DMS79 (cell line): ENCODE results near the gene TOMM70.

ENCODE experiments used
- DNase-seq: peaks from one replicate; lab custom pipeline; 2025; lab: John Stamatoyannopoulos, UW

Gene TOMM70

DNA sequence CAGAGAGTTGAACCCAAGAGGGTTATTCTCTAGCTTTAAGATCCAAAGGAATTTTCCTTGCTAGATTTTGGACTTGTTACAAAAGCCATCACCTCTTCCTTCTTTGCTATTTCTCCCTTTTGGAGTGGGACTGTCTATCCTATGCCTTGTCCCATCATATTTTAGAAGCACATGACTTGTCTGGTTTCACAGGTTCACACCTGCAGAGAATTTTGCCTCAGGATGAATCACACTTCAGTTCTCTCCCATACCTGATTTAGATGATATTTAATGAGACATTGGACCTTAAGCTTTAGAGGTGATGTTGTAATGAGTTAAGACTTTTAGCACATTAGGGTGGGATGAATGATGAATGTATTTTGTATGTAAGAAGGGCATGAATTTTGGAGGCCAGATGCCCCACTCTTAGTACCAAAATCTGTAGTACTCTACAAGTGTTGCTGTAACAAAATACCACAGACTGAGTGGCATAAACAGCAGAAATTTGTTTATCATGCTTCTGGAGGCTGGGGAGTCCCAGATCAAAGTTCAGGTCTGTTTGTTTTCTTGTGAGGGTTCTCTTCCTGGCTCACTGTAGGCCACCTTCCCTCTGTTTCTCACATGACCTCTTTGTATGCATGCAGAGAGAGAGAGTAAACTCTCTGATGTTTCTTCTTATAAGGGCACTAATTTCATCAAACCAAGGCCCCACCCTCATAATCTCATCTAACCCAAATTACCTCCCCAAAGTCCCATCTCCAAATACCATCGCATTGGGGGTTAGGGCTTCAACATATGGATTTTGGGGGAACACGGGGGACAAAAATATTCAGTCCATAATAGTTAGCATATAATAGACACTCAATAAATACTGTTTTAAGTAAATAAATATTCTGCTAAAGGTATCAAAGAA lies 10.4 kb upstream of the TOMM70 start:
- no peak for DNase-seq

DNA sequence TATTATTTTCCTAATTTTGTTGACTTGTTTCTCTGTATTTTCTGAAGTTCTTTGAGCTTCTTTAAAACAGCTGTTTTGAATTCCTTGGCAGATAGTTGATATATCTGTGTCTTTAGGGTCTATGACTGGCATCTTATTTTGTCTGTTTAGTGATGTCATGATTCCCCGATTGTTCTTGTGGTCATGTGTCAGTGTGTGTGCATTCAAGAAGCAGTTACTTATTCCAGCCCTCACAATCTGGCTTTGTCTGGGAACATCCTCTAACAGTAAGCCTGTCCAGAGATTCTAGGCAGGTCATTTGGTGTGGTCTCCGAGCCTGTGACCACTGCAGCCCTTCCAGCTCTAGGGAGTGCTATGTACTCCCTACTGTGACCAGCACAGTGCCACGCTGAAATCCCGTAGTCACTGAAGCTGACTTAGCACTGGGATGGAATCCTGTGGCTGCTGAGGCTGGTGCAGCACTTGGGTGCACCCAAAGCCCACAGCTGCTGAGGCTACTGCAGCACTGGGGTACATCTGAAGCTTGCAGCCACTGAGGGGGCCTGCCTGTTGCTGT lies 7.2 kb upstream of the TOMM70 start:
- no peak for DNase-seq

DNA sequence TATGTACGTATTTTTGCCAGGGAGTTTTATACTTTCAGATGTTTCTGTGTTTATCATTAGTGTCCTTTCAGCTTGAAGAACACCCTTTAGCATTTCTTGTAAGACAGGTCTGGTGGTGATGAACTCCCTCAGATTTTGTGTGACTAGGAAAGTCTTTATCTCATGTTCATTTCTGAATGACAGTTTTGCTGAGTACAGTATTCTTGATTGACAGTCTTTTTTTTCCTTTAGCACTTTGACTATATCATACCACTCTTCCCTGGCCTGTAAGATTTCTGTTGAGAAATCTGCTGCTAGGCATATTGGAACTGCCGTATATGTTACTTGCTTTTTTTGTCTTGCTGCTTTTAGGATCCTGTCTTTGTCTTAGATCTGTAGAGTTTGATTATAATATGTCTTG lies 6.3 kb upstream of the TOMM70 start:
- no peak for DNase-seq

DNA sequence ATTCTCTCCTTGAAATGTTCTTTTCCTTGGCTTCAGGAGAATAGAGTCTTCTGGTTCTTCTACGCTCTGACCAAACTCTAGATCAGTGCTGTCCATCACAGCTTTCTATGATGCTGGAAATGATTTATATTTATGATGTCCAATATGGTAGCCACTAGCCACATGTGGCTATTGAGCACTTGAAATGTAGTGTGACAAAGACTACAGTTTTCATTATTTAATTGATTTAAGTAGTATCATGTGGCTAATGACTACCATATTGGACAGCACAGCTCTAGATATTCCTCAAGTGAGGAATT lies 3.3 kb upstream of the TOMM70 start:
- no peak for DNase-seq

DNA sequence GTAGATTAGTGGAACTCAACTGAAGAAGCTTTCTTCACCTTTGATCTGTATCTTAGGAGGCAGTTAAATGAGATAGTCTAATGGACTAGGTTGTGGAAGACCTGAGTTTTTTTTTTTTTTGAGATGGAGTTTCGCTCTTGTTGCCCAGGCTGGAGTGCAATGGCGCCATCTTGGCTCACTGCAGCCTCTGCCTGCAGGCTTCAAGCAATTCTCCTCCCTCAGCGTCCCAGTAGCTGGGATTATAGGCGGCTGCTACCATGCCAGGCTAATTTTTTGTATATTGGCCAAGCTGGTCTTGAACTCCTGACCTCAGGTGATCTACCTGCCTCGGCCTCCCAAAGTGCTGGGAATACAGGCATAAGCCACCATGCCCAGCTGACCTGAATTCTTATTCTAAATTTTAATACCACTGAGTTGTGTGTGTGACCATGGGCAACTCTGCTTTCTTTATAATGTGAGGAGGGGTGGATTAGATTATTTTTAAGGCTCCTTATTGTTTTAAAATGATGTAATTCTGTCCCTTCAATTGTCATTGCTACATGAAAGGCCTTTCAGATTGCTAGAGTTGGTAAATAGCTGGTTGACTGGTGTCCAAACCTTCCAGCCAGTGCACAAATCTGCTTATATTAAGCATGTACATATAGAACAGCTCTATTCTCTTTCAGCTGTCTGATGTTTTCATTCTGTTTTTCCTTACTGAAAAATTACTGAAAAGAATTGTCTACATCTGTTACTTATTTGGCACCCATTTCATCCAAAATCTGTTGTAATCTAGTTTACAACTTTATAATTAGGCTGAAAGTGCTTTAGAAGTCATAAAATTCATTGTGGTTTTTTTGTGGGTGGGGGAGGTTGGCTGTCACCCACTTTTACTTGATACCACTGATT lies 2.7 kb upstream of the TOMM70 start:
- no peak for DNase-seq

DNA sequence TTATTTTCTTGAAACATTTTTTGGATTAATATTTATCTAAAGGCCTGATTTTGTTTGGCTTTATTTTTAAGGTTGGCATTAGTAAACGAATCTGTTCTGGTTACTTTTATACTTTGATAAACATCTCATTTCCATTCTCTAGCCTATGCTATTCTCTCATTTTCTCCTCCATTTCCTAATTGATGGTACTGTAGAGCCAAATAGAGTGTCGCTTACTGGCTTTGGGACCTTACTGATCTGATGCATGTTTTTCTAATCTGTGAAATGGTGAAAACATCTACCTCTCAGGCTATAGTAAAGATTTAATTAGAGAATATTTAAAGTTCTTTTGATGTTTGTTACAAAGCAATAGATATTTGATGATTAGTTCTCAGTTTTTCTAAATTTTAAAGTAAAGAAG lies 2.0 kb upstream of the TOMM70 start:
- DNase-seq, result no peak

DNA sequence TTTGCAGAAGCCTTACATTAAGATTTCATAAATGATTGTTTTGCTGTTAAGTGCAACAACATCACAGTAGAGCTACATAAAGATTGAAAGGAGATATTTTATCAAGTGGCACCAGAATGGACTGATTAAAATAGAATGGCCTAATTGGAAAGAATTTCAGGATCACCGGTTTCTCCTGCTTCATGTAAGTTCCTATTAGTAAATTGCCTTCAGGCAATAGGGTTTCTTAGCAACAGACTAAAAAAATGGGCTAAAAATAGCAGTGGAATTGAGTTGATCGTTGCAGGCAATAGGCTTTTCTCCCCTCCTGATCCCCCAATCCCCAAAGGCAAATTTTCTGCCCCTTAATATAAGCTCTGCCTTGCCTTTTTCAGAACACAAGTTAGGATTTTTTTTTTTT lies 1.4 kb upstream of the TOMM70 start:
- peak; percentile 15 for DNase-seq

DNA sequence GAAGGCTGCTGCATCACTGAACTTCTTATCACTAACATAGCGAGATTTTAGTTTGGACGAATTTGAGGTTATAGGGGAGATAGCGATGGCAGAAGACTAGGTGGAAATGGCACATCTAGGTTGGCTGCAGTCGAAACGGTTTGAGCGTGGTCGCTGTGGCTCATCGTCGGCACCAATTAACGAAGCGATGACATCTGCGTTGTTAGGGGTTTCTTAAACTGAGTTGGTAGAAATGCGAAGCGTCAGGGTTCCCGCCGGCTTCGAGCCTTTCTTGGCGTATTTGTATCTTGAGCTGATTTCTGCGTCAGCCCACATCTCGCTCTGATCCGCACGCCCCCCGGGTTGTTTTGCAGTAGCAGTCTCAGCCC lies 769 bp upstream of the TOMM70 start:
- DNase-seq, result peak; percentile 58

DNA sequence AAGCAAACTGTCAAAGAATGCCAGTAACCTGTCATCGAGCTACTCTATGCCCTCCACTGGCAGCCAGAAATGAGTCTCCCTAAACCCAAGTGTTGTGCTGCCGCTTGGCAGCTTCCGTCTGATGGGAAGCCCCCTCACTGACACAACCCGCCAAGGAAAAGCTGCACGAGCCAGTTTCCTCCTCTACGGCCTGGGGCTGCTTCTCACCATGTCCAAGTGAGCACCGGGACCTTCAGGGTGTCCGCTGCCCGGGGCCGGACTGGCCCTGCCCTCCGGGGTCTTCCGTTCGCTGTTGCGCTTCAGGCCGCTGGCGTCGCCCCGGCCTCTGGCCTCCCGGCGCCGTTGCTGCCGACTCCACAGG lies 490 bp downstream of the TOMM70 start:
- no peak for DNase-seq

DNA sequence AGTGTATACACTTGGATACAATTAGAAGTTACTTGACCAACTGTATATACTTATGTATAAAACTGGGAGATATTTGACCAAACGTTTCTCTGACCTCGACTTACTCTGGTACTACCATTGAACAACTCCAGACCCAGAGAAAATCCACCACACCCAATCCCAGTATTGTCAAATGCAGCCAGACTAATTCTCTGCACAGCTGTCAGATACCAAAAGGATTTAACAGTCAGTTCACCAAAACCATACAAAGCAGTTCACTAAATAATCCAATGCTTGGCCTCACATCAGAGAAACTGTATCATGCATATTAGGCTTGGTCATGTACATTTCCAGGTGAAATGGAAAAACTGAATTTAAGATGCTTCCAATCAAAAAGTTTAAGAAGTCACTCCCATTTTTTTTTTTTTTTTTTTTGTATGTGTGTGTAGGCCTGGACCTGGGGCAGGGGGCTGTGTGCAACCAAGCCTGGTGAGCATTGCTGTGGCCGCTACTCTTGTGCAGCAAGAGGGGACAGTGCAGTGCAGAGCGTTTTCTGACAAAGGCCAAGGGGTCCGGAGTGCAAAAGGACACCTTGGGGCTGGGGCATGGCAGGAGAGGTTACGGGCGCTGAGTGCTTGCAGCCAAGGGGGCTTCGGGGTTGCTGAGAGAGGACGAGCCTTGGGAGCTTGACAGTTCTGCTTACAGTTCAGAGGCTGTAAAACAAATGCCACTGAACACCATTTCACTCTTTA lies 1.4 kb downstream of the TOMM70 start:
- DNase-seq, result no peak

DNA sequence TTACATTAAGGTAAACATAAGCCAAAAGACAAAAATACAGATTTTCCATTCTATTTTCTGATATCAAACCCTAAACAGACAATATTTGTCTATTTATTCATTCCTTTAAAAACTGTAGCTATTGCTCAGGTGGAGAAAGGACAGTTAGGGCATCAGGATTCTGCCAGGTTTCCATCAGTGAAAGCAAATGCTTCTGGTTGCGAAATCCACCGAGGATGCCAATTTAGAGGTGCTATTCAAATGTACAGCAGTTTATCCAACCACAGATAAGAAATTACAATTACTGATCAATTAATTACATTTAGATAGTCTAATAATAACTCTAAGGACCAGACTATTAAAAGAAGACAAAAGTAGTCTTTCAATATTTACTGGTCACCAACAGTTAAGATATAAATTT lies 3.9 kb downstream of the TOMM70 start:
- DNase-seq, result no peak

DNA sequence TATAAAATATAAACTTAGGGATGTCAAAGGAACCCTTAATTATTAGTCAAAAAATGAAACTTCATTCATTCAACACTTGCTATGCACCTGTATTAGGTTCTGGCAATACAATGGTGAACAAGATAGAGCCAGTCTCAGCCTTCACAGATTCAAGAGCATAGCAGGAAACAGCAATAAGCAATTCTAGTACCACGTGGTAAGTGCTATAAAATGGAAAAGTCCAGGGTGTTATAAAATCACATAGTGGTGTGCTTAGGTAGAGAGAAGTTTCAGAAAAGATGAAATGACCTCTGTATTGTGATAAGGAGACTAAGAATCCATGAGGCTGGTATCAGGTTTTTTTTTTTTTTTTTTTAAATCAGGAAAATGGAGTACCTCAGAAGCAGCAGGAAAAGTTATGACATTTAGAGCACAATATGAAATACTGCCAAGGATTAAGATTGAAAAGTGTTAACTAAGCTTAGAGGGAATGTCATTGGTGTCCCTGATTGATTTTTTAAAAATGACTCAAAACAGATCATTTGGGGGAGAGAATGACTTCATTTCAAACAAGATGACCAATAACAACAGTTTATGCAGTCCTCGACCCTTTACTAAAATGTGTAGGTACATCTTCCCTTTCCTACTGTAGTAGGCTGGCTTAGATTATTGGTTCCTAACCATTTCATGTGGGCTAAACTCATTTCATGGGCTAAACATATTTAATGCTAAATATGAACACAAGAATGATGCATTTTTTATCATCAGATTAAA lies 5.0 kb downstream of the TOMM70 start:
- no peak for DNase-seq

DNA sequence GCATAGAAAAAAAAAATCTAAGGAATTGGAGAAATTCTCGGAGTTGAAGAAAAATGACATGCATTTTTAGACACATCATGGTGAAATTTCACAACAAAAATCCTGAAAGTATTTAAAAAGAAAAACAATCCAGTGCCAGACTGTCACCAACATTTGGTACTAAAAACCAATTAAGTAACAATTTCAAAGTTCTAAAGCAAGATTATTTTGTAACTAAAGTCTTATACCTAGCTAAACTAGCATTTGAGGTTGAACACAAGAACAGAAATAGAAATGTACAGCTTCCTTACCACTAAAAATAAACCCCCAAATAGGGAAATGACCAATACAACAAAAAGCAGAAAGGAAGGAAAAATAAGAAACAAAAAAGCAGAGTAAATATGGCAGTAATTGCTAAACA lies 11.9 kb downstream of the TOMM70 start:
- no peak for DNase-seq

DNA sequence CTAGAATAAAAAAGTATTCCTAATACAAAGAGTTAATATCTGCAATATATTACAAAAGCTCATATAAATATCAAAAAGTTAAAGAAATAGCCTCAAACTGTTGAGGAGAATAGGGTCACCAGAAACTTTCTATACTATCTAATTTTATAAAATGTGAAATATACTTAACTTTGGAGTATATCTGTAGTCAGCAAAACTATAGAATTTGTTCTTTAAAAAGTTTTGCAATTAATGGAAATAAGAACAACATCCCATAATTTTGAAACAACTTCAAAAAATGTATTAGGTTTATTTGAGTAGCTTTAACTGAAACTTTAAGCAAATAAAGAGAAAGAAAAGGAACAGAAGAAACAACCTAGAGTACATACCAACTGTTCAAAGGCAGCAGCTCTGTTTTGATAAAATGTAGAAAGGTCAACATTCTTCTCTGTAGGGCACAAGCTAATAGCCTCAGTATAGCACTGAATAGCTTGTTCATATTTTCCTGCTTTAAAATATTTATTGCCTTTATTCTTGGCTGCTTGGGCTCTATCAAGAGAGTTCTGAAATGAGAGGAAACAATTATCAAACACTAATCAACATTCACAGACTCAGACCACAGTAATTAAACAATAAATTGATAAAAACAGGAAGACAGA lies 14.3 kb downstream of the TOMM70 start:
- DNase-seq, result no peak

DNA sequence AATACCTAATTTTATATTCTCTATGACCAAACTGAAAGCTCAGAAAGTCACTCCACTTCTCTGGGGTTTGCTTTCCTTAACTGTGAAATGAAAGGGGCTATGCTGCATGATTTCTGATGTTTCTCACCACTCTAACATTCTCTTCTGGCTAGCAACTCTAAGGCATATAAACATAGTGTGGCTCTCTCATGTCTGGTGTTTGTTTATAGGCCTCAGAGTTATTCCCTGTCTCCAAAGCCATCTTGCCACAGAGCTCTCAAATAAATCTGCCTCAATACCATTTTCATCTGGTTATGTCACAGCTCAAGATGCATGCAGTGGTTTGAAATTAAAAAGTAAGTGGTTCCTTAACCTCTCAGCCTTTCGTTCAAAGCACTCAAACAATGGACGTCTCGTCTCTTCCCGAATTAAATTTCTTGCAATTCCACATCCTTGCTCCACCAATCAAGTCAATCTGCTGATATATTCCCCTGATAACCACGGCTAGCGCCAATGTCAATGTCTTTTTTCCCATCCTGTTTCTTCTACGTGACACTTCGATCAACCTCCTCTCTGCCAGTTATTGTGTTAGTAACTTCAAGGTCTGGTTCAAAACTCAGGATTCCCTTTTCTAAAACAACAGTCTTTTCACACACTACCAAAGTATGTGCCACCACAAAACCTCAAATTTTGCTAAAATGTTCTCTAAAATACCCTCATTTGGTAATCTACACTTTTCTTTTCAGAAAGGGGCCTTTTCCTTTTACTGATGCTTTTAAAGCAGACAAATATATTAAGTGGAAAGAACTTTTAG lies 16.0 kb downstream of the TOMM70 start:
- no peak for DNase-seq

DNA sequence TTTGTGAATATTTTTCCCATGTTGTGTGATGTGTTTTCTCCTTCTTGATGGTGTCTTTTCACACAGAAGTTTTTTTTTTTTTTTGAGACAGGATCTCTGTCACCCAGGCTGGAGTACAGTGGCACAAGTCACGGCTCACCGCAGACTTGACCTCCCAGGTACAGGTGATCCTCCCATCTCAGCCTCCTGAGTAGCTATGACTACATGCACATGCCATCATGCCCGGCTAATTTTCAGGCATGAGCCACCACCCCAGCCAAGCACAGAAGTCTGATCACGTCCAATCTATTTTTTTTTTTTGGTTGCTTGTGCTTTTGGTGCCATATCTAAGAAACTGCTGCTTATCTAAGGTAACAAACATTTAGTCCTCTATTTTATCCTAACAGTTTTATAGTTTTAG lies 24.6 kb downstream of the TOMM70 start:
- no peak for DNase-seq

DNA sequence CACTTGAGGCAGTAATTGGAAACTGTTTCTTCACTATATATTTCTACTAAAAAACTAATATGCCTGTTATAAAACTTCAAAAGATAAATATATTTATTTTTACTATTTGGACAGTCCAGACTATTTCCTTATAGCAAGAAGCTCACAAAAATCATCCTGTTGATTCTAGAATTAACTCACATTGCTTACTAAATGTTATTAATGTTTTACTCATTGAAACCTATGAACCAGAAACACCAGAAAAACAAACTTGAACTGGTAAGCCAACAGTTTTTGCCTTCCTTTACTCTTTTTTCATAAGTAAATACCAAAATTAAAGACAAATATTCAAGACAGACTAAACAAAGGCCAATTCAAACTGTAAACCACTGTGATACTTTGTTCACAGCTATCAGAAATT lies 26.4 kb downstream of the TOMM70 start:
- DNase-seq, result no peak

DNA sequence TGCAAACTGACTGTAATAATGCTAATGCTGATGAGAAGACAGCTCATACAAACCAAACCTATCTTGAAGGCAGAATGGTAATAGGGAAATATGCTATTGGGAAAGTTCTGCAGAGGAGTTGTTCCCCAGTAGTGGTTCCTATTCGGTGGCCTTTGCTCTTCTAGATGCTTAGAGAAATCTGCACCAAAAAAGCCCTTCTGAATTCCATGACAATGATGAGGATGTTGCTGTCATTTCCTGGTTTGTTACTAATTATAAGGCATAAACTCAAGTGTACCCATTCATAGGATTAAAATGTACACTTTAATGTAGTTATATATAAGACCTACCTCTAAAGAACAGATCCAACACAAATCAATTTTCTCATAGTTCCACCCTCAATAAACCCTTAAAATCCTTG lies 30.1 kb downstream of the TOMM70 start:
- no peak for DNase-seq

DNA sequence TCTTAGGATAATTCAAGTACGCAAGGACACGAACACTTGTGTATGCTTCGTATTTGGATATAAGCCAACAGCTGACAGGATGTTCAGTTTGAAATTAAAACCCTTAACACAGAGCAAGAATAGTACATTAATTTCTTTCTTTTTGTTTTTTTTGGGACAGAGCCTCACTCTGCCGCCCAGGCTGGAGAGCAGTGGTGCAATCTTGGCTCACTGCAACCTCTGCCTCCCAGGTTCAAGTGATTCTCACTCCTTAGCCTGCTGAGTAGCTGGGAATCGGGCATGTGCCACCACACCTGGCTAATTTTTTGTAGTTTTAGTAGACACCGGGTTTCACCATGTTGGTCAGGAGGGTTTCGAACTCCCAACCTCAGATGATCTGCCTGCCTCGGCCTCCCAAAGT lies 32.4 kb downstream of the TOMM70 start:
- DNase-seq, result no peak

DNA sequence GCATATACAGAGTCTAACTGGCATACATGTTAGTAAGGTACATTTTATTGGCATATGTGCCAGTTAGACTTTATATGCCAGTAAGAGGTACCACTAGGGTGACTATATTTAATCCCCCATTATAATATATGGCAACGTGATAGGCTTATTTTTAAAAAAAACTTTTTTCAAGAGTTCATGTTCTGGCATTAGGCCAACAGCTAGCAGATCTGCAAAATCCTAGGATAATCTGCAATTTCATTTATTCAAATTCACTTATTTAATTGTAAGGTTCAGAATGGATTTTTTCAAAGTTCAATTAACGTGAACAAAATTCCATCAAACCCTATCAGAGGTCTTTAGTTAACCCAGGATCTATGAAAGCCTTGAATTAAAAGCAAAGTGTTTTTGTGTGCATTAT lies 34.5 kb downstream of the TOMM70 start:
- DNase-seq, result no peak

DNA sequence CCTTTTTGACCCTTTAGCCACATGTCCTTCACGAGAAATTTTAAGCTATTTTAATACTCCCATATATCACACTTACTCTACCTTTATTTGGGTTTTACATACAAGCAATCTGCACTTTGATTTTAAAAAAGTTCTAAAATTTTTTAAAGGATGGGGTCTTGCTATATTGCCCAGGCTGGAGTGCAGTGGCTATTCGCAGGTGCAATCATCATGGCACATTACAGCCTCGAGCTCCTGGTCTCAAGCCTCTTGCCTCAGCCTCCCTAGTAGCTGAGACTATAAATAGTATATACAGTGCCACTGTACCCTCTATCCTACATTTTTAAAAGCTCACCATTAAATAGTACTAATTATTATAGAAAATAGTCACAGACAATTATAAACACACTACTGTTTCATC lies 36.5 kb downstream of the TOMM70 start:
- DNase-seq, result no peak
